Gastroesophageal sphincter (tissue), 3 donors: ENCODE data around the gene PCGF3.

Experiments
- EP300 ChIP-seq: sonication (generic); formaldehyde crosslinking; IDR thresholded peaks from one replicate; pipeline ENCODE4 v1.6.1; 2017; ENCODE audit warnings: antibody characterized with exemption, mild to moderate bottlenecking
- POLR2A ChIP-seq, 2 donors: fragments of 450-650 bp; IDR thresholded peaks; one replicate each; pipeline ENCODE4 v1.6.1; 2017; ENCODE audit warnings: antibody characterized with exemption in 2 of 2, mild to moderate bottlenecking in 2 of 2, moderate library complexity in 1 of 2
- TF ChIP-seq, protein P1 (sequence below), 4 experiments: fragments of 200-600 bp in 2 of 4; fragments of 450-650 bp in 2 of 4; sonication (generic) in 1 of 4; IDR thresholded peaks; one replicate each; pipeline ENCODE4 v1.5.1; 2017 to 2019; ENCODE audit warnings: antibody characterized with exemption in 4 of 4, mild to moderate bottlenecking in 2 of 4, moderate library complexity in 2 of 4

GRCh38 chr4:700587-701264 lies 4.9 kb upstream of the PCGF3 start:
- TF ChIP-seq, protein P1, sequence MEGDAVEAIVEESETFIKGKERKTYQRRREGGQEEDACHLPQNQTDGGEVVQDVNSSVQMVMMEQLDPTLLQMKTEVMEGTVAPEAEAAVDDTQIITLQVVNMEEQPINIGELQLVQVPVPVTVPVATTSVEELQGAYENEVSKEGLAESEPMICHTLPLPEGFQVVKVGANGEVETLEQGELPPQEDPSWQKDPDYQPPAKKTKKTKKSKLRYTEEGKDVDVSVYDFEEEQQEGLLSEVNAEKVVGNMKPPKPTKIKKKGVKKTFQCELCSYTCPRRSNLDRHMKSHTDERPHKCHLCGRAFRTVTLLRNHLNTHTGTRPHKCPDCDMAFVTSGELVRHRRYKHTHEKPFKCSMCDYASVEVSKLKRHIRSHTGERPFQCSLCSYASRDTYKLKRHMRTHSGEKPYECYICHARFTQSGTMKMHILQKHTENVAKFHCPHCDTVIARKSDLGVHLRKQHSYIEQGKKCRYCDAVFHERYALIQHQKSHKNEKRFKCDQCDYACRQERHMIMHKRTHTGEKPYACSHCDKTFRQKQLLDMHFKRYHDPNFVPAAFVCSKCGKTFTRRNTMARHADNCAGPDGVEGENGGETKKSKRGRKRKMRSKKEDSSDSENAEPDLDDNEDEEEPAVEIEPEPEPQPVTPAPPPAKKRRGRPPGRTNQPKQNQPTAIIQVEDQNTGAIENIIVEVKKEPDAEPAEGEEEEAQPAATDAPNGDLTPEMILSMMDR (IDR thresholded peaks at IDR 0.05): no peak
- TF ChIP-seq POLR2A (IDR thresholded peaks at IDR 0.05) (no peak), EP300 (no peak)
